Pericardium fibroblast (primary cell): ENCODE results near the gene THSD7B. TPM values are rescaled to one million over a fixed set of nuclear protein-coding genes. Genes with fewer than 3 reads are reported as not detected.

ENCODE experiments used
- total RNA-seq: library from RNA; depleted of rRNA; stranded (reverse); fragments of >200 nt; gene quantifications from 2 replicates; pipeline ENCODE4 v1.2.3, GENCODE V29; 2015

THSD7B gene
- 0.17 TPM in 1 of 2 replicates, not detected in the other for total RNA-seq

DNA sequence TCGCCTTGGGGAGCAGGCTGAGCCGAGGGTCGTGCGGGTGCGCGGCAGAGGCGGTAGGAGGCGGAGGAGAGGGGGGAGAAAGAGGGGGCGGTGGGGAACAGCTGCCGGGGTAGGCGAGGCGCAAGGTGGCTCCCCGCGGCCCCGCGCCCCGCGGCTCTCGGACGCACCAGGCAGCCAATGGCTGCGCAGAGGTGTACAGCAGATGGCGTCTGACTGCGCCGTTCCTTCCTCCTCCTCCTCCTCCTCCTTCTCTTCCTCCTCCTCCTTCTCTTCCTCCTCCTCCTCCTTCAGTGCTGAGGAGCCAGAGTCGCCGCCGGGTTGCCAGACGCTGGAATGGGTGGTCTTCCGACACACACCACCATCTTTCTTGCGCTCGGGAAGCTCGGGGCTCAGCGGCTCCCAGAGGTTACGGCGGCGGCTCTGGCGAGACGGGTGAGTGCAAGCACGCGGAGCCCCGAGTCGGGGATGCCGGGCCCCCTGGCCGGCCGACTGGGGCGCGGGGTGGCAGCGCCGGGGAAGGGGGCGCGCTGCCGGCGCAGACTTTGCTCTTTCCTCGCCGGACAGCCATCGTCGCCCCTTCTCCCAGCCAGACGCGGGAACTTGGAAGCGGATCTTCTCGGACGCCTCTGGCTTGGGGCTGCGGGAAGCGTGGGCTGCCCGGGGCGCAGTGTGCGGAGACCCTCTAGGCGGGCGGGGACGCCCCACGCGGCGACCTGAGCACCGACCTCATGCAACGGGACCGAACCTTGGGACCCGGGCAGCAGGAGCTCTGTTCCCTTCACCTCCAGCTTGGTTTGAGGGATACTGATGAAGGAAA, at the start of gene THSD7B:
THSD7B (plus strand) TSS at position 290 of the 817 bp plus-strand sequence. CDS start 116,634 bp downstream, outside the sequence.

